D341Med (cell line): ENCODE data around the gene KCNC1.

Experiments
- DNase-seq: peaks from one replicate; pipeline ENCODE4 v3.0.0; 2012; ENCODE audit warnings: low spot score

KCNC1 gene

GRCh38 chr11:17755891-17756290, 21.3 kb downstream of the KCNC1 start:
- DNase-seq, result no peak

DNA sequence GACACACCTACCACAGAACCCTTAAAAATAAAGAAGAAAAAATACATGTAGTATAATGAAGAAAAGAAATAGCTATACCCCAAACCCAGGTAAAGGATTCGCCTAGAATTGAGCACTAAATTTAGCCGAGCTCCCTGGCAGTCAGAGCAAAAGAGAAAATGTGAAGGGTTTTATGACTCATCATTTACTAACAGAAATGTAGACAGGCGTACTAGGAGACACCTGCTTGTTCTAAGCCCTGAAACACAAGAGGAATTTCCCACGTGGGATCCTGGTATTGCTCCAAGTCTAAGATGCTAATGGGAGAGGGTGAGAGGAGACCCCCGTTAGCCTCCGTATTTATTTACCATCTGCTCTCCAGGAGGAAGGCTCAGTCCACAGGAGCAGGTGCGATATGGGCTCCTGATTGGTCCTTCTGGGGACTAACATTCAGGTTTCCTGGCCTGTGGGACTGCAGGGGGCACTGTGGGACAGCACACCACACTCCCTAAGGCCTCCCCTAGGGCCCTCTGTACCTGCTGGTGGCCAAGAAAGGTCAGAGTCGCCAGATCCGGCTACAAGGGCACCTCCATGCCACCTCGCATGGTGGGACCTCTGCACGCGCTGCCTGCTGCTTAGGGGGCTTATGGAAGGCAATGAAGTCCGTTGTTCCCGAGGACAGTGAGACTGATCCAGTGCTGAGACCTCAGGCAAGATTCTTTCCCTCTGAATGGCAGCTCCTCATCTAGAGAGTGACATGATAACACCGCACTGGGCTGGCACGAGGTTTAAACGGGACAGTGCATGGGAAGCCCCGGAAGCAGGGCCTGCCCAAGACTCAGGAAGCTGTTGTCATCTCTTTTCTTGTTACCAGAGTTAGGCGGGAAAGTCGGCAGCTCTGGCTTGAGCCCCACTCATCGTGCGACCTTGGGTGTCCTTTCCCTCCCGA, 25.8 kb downstream of the KCNC1 start:
- DNase-seq, result peak; percentile 78

DNA sequence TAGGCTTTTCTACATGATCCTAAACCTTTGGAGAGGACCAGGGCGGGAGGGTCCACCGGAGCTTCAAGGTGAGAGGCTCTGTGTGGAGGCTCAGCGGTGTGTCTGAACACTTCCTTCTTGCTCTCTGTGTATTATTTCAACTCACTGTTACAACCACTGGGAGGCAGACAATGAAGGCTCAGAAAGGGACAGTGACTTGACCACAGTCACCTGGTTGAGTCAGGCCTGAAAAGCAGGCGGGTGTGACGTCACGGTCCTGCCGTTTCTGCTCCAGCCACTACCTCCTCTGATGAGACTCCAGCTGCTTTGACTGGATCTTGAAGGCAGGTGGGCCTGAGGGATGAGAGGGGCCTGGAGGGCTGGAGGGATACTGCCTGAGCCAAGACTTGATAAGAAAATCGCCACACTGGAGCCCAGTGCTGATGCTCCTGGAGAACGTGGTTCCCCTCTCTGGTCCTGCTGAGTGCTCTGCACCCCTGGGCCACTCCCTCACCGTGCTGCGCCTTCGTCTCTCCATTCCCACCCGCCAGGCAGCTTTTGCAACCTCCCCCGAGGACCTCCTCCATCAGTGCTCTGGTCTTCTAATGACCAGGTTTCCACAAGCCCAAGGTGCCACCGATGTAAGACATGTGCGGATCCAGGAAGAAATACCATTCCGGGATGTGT, 27.9 kb downstream of the KCNC1 start:
- no peak for DNase-seq

DNA sequence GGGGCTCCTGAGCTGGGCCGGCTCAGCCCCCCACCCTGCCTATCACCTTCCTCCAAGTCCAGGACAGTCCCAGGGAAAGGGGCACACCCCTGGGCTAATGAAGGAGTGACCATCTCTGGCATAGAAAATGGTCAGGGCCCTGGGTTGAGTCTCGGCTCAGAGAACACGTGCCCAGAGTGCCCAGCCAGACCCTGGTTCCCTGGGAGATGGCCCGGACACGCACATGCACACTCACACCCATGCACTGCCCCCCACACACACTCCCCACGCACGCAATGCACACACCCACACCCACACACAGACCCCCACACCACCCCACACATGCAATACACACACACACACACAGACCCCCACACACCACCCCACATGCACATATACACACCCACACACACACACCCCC, 28.7 kb downstream of the KCNC1 start:
- no peak for DNase-seq

GRCh38 chr11:17763703-17764102, 29.1 kb downstream of the KCNC1 start:
- DNase-seq, result no peak

DNA sequence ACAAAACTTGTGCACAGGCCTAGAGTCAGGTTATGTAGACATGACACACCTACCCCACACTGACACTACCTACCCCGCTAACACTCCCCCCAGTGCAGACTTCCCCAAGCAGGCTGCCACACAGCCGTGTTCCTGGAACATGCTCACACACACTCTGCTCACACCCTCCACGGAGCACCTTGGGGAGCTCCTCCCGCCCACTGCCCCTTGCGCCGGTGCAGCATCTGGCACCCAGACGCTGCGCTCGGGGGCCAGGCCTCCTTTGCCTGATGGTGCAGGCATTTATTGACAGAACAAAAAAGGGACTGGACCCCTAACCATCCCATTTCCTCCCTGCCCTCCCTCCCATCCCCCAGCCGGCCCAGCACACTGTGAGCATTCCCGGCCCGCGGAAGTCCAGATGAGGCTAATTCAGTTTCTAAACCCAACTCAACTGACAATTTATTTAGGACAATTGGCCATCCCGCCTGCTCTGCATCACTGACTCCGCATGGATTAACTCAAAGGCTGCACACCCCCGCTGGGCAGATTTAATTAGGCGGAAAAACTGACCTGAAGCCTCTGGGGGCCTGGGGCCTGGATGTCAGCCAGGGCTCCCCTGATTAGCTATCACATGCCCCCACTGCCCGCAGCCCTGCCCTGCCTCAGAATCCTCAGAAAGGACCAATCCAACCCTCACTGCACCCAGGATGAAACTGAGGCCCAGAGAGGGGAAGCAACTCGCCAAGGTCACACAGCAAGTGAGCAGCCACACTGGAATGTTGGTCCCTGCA, 30.1 kb downstream of the KCNC1 start:
- no peak for DNase-seq

DNA sequence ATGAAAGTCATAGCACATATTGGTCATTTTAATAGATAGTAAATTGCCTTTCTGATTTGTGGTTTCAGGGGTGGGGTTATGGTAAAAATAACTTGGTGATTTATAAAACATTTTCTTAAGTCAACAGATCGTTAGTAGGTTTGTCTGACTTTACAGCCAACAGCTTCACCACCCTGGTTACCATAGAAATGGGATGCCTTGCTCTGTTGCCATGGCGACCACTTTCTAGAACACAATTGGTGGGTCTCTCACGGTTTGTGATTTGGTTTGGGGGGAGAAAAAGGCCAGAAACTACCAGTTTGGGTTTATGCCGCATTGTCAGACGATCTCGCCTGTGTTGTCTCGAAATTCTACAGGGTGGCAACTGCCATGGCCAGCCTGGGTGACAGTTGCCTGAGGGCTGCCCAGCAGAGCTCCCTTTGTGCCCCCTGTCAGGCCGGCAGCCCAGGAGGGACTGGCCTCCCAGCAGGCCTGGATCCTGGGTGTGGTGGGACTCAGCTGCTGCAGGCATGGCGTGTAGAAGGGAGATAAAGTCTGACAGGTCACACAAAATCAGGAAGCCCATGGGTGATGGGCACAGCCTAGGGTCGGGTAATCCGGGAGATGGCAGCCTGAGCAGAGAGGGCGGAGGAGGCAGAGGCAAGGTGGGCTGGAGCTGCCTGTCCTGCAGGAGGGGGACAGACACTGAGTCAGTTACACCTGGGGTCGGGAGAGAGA, 30.9 kb downstream of the KCNC1 start:
- no peak for DNase-seq

DNA sequence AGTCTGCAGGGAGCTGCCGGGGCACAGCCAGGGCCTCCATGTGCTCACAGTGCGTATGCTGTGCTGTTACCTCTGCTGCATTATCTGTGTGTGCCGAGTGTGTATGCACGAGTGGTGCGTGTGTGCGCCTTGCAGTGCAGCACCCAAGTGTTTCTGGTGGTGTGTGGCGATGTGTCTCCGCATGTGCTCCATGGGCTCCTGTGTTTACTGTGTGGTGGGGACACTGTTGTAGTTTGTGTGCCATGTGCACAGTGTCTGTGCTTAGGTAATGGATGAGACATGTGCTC, 31.4 kb downstream of the KCNC1 start:
- DNase-seq, result no peak

- no peak for DNase-seq
Observed at GRCh38 chr11:17766590-17766989, 32.0 kb downstream of the KCNC1 start.

GRCh38 chr11:17767301-17767885, 32.8 kb downstream of the KCNC1 start:
- DNase-seq, result peak; percentile 55

- DNase-seq, result no peak
Observed at GRCh38 chr11:17767914-17768313, 33.3 kb downstream of the KCNC1 start.

DNA sequence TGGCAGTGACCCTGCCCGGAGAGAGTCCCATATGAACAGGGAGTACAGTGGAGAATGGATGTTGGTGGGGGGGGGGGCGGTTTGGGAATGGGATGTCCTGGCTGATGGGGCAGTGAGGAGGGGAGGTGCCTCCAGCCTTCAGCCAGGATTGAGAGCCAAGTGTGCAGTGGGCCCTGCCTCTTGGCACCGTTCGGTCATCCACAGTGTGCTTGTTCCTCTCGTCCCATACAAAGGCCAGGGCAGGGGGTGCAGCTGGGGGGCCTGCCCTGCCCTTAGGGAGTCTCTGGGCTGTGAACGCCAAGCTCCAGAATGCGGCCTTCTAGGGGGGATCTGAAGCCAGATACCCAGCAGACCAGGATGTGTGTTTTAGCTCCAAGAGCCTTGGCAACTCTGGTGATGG, 34.0 kb downstream of the KCNC1 start:
- DNase-seq, result no peak

- no peak for DNase-seq
Observed at GRCh38 chr11:17769218-17769617, 34.6 kb downstream of the KCNC1 start.

DNA sequence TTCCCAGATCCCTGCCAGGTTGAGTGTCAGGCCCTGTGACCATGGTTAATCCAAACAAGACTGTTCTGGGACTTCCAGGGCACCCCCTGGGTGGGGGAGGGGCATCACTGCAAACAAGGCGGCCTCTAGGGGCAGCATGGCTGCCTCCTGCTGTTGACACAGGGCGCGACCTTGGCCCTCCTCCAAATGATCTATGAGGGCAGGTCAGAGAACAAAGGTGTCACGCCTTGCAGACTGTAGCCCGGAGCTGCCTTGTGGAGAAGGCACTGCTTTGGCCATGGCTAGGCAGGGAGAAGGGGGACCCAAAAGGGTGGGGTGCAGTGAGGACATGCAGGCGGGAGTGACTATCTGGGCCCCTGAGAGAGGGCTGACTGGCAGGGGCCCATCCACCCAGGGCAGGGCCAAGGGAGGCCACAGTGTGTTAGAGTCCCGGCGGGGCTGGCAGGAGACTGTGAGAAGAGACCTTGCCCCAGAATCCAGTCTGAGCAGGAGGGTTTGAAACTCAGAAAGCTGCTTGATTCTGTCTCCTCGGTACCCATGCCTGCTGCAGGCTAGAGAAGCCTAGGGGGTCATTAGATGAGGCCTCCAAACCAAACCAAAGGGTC, 35.6 kb downstream of the KCNC1 start:
- no peak for DNase-seq

DNA sequence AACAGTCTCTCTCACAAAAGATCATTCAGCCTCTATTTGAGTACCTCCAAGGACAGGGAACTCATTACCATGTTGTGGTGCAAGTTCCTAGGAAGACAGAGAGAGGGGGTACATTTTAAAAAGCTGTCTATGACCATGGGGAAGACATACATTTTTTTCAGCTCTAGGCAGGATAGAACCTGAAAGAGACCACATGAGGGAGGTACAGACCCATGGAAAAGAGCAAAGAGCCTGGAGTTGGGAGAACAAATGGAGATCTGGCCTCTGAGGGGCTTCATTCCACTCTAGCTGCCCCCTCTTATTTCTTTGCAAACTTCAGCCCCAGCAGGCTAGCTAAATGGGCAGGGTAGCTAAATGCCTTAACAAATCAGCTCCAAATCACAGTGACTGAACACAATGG, 36.3 kb downstream of the KCNC1 start:
- no peak for DNase-seq

- DNase-seq, result no peak
Observed at GRCh38 chr11:17771415-17771814, 36.8 kb downstream of the KCNC1 start.

DNA sequence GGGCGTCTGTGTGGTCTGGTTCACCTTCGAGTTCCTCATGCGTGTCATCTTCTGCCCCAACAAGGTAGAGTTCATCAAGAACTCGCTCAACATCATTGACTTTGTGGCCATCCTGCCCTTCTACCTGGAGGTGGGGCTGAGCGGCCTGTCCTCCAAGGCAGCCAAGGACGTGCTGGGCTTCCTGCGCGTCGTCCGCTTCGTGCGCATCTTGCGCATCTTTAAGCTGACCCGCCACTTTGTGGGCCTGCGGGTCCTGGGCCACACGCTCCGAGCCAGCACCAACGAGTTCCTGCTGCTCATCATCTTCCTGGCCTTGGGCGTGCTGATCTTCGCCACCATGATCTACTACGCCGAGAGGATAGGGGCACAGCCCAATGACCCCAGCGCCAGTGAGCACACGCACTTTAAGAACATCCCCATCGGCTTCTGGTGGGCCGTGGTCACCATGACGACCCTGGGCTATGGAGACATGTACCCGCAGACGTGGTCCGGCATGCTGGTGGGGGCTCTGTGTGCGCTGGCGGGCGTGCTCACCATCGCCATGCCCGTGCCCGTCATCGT, 37.3 kb downstream of the KCNC1 start:
- no peak for DNase-seq

DNA sequence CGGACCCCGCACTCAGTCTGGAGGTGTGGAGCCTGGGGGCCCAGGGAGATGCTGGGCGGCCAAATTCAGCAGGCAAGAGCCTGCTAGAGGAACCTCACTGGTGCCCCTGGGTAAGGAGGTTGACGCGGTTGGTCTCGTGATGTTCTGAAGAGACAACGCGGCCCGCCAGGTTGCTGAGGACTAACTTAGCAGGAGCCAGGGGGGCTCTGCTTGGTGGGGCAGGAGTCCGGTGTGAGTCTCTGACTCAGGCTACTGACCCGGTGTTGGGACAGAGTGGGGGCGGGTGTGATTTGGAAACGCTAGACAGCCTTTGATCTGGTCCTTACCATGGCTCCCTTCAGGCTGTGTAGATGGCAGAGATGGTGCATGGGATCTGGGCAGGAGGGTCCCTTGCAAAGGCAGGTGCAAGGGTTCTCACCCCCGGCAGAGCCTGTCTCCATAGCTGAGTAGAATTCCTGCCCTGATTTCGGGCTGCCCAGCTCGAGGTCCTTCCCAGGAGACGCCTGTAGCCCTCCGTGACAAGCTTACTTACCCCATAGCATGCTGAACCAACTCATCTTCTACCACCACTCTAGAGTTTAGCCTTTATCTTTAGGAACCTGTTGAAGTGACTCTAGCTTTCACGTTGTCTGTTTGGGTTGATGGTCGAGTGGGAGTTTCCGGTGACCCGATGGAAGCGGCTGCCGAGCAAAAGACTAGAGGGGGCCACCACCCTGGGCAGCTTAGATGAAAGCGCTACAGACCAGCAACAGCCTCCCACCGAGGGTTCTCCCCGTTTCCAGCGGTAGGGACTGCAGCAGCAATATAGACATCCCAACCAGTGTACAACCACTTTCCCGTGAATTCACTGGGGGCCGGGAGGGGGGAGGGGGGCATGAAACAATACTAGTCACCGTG, 38.4 kb downstream of the KCNC1 start:
- DNase-seq, result no peak

DNA sequence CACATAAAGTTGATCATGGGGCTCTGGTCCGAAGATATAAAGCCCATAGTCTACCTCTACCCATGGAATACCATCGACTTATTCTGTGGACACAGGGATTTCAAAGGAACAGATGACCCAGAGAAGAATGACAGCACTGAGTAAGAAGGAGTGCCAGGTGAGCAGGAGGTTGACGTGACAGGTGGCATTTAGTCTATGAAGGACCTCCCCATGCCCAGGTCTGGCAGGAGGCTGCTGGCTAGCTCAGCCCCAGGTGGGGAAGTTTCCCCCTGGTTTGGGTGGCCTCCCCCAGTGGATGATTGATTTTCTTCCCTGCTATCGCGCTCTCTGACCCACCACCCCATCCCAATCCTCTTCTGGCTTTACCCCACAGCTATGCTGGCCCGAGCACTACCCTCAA, 39.1 kb downstream of the KCNC1 start:
- DNase-seq, result no peak
